AG10803 (cell line): ENCODE results near the gene PCBP1.

Source experiments
- DNase-seq: peaks from one replicate; pipeline ENCODE4 v3.0.0; 2010; ENCODE audit warnings: low read depth
- H3K4me3 ChIP-seq: 2 replicates; pipeline ENCODE4 v1.5.1; 2011; ENCODE audit warnings: mild to moderate bottlenecking, low read length, control low read depth
- CTCF ChIP-seq: conservative IDR thresholded peaks from 2 replicates; pipeline ENCODE4 v1.5.1; 2011; ENCODE audit warnings: mild to moderate bottlenecking, low read length, control low read depth, inconsistent platforms

PCBP1 gene

GRCh38 chr2:70062270-70062669 lies 25.0 kb upstream of the PCBP1 start:
- TF ChIP-seq CTCF = no peak
- no peak overlapping the region for H3K4me3 ChIP-seq
- no peak for DNase-seq

- no peak overlapping the region for H3K4me3 ChIP-seq
- no peak for DNase-seq
- TF ChIP-seq CTCF = no peak
Observed at GRCh38 chr2:70068119-70068518, 19.2 kb upstream of the PCBP1 start.

- H3K4me3 ChIP-seq = no peak overlapping the region
- no peak for DNase-seq
- TF ChIP-seq CTCF = no peak
Observed at GRCh38 chr2:70069049-70069448, 18.2 kb upstream of the PCBP1 start.

- TF ChIP-seq CTCF = peak; percentile 96
- H3K4me3 ChIP-seq = no peak overlapping the region
- DNase-seq = peak; percentile 88
Observed at GRCh38 chr2:70070542-70071268, 16.6 kb upstream of the PCBP1 start.

- TF ChIP-seq CTCF = no peak
- H3K4me3 ChIP-seq = no peak overlapping the region
- DNase-seq = no peak
Observed at GRCh38 chr2:70073493-70073892, 13.8 kb upstream of the PCBP1 start.

GRCh38 chr2:70078384-70078783 lies 8.9 kb upstream of the PCBP1 start:
- TF ChIP-seq CTCF = no peak
- DNase-seq = no peak
- H3K4me3 ChIP-seq = no peak overlapping the region

- no peak overlapping the region for H3K4me3 ChIP-seq
- DNase-seq = no peak
- TF ChIP-seq CTCF = no peak
Observed at GRCh38 chr2:70080610-70081200, 6.6 kb upstream of the PCBP1 start.
